ENCODE measurements around the gene SCAMP4. TPM values are rescaled to one million over a fixed set of nuclear protein-coding genes. Genes with fewer than 3 reads are reported as not detected.

Gene SCAMP4
- total RNA-seq, 1 experiment from 2014 or later: 48.7 TPM

- no peaks in the 10 kb centered on the region for H3K36me3 Mint-ChIP-seq (ENCODE audit: insufficient read depth, unreplicated experiment)
- H3K4me1 Mint-ChIP-seq (ENCODE audit: insufficient read depth, unreplicated experiment): peaks cover 10% of the 10 kb centered on the region
- DNase-seq (ENCODE audit: unreplicated experiment): peak; percentile 85
- intact Hi-C loops (cut with micrococcal nuclease): no loop called here
- ChIA-PET POLR2A (interaction anchor here (0.6 to 2.7 kb wide), 7 partner anchors 8 to 234 kb away, joined by 3 to 11 read pairs (median 4); no protein-coding TSS in a partner anchor), CTCF (interaction anchor here (1.0 to 1.5 kb wide), 3 partner anchors 10 to 608 kb away, joined by 3 to 4 read pairs (median 3); no protein-coding TSS in a partner anchor)
- H3K27ac Mint-ChIP-seq (ENCODE audit: low read depth, unreplicated experiment): no peak overlapping the region
- H3K27me3 Mint-ChIP-seq (ENCODE audit: insufficient read depth, unreplicated experiment): no peaks in the 10 kb centered on the region
- peak overlapping the region; percentile 44 for H3K4me3 Mint-ChIP-seq (ENCODE audit: unreplicated experiment)
- no TSS peak for BruUV-seq (replicated peaks)
- TF ChIP-seq CTCF (IDR thresholded peaks at IDR 0.05; ENCODE audit: unreplicated experiment): no peak
- no peaks in the 10 kb centered on the region for H3K9me3 Mint-ChIP-seq (ENCODE audit: unreplicated experiment)
These were observed 48.2 kb upstream of the SCAMP4 start for GRCh38 chr19:1856698-1857603.

- Mint-ChIP-seq H3K4me1 (ENCODE audit: insufficient read depth, unreplicated experiment) (peaks cover 10% of the 10 kb centered on the region), H3K27me3 (ENCODE audit: insufficient read depth, unreplicated experiment) (no peaks in the 10 kb centered on the region), H3K9me3 (ENCODE audit: unreplicated experiment) (no peaks in the 10 kb centered on the region), H3K4me3 (ENCODE audit: unreplicated experiment) (peak overlapping the region; percentile 44), H3K36me3 (ENCODE audit: insufficient read depth, unreplicated experiment) (no peaks in the 10 kb centered on the region), H3K27ac (ENCODE audit: low read depth, unreplicated experiment) (no peak overlapping the region)
- DNase-seq (ENCODE audit: unreplicated experiment): no peak
- POLR2A ChIA-PET: interaction anchor here (0.6 to 2.7 kb wide), 7 partner anchors 16 to 605 kb away, joined by 3 to 11 read pairs (median 4); no protein-coding TSS in a partner anchor
- intact Hi-C loops (cut with micrococcal nuclease): no loop called here
- TF ChIP-seq CTCF (IDR thresholded peaks at IDR 0.05; ENCODE audit: unreplicated experiment): no peak
- CTCF ChIA-PET: interaction anchor here (0.7 to 1.5 kb wide), 5 partner anchors 9 to 1103 kb away, joined by 3 to 4 read pairs (median 3); no protein-coding TSS in a partner anchor
- no TSS peak for BruUV-seq (replicated peaks)
These were observed 47.4 kb upstream of the SCAMP4 start for GRCh38 chr19:1857648-1858326.

GRCh38 chr19:1858412-1859081 is 46.7 kb upstream of the SCAMP4 start:
- no peak for DNase-seq (ENCODE audit: unreplicated experiment)
- Mint-ChIP-seq H3K36me3 (ENCODE audit: insufficient read depth, unreplicated experiment) (no peaks in the 10 kb centered on the region), H3K9me3 (ENCODE audit: unreplicated experiment) (no peaks in the 10 kb centered on the region), H3K4me1 (ENCODE audit: insufficient read depth, unreplicated experiment) (peaks cover 6% of the 10 kb centered on the region), H3K27ac (ENCODE audit: low read depth, unreplicated experiment) (peak overlapping the region; percentile 57), H3K27me3 (ENCODE audit: insufficient read depth, unreplicated experiment) (no peaks in the 10 kb centered on the region), H3K4me3 (ENCODE audit: unreplicated experiment) (peak overlapping the region; percentile 44)
- no TSS peak for BruUV-seq (replicated peaks)
- intact Hi-C loops (cut with micrococcal nuclease): no loop called here
- no peak for TF ChIP-seq CTCF (IDR thresholded peaks at IDR 0.05; ENCODE audit: unreplicated experiment)
- POLR2A ChIA-PET: interaction anchor here (0.8 to 2.7 kb wide), 4 partner anchors 17 to 605 kb away, joined by 3 to 9 read pairs (median 4); no protein-coding TSS in a partner anchor
- CTCF ChIA-PET: interaction anchor here (0.7 to 1.5 kb wide), 3 partner anchors 8 to 21 kb away, joined by 3 to 4 read pairs (median 3); no protein-coding TSS in a partner anchor

Data from MCF 10A (cell line).